Measurements from ENCODE around the gene CDCA3.

The CDCA3 gene

DNA sequence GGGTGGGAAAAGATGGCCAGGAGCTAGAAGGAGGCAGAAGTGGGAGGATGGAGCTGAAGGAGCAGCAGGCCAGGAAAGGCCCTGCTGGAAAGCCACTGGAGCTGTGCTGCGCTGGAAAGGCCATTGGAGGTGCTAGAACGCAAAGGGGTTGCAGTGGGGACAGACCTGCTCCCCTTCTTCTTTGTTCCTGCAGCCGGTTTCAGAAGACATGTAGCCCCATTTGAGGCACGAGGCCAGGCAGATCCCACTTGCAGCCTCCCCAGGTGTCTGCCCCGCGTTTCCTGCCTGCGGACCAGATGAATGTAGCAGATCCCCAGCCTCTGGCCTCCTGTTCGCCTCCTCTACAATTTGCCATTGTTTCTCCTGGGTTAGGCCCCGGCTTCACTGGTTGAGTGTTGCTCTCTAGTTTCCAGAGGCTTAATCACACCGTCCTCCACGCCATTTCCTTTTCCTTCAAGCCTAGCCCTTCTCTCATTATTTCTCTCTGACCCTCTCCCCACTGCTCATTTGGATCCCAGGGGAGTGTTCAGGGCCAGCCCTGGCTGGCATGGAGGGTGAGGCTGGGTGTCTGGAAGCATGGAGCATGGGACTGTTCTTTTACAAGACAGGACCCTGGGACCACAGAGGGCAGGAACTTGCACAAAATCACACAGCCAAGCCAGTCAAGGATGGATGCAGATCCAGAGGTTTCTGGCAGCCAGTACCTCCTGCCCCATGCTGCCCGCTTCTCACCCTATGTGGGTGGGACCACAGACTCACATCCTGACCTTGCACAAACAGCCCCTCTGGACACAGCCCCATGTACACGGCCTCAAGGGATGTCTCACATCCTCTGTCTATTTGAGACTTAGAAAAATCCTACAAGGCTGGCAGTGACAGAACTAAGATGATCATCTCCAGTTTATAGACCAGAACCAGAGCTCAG, 31.7 kb downstream of the CDCA3 start:
- DNase-seq, result no peak

DNA sequence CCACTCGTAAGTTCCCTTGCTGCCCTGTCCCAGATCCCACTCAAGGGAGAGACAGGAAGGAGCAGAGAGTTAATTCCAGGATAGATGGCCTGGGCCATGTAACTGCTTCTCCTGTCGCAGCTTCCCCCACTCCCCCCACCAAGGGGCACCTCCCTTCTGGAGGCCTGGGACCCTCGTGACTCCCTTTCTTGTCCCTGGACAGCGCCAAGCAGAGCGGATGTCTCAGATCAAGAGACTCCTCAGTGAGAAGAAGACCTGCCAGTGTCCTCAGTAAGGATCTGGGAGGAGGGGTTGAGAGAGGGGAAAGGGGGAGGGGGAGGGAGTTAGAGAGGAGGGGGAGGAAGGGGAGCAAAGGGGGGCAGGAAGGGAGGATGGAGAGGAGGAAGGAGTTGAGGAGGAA, 32.4 kb downstream of the CDCA3 start:
- no peak for DNase-seq

GRCh38 chr12:6818222-6818621, 32.9 kb downstream of the CDCA3 start:
- DNase-seq, result no peak

DNA sequence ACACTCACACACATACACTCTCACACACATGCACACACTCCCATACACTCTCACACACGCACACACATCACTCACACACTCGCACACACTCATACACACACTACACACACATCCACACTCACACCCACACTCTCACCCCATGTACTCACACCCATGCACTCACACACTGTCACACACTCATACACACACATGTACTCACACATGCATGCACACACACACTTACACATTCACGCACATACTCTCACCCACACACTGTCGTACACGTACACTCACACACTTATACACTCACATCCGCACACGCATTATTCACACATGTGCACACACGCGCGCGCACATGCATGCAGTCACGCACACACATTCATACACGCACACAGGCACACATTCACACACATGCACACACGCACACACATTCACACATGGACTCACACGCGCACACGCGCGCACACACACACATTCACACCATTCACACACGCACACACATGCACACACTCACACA, 33.4 kb downstream of the CDCA3 start:
- no peak for DNase-seq

DNA sequence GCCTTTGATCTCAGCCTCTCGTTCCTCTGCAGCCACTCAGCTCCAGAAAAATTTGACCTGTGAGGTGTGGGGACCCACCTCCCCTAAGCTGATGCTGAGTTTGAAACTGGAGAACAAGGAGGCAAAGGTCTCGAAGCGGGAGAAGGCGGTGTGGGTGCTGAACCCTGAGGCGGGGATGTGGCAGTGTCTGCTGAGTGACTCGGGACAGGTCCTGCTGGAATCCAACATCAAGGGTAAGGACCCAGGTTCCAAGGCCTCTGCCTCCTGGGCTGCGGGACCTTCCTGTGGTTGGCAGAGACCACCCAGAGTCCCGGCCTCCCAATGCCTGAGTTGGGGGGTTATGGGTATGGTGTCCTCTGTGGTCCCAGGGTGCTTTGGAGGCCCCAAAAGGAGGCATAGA, 34.0 kb downstream of the CDCA3 start:
- DNase-seq, result no peak

GRCh38 chr12:6816598-6816997, 34.5 kb downstream of the CDCA3 start:
- DNase-seq, result no peak

DNA sequence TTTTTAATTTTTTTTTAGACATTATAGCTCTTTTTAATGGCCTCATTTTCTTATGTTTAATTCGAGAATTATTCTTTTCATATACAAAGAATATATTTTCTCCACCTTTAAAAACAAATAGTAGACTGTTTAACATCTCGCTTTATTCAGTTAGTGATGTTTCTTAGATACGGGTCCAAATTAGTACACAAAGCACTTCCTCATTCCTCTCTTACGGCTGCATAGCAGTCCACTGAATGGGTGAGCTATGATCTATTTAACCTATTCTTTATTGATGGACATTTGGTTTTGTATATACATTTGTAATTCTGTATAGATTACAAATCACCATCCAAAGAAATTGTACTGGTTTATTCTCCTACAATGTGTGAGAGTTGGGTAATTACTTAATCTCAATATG, 37.7 kb downstream of the CDCA3 start:
- DNase-seq, result no peak

DNA sequence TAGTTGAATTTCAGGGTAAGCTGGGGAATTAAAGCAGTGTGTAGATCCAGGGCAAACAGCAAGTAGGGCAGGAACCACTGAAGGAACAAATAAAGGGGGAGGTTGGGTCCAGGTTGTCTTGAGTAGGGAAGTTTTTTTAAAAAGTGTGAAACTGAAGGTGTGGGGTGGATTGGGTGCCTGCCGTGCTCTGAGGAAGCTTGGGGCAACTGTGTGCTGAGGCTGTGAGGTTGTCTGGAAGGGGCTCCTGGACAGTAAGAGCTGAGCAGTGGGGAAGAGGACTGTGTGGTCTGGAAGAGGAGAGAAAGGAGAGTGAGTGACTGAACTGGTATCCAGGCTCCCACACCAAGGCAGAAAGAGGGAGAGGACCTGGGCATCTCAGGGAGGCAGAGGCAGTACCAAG, 40.3 kb downstream of the CDCA3 start:
- no peak for DNase-seq

GRCh38 chr12:6809056-6809455, 42.0 kb downstream of the CDCA3 start:
- DNase-seq, result no peak

GRCh38 chr12:6807170-6807569, 43.9 kb downstream of the CDCA3 start:
- no peak for DNase-seq

GRCh38 chr12:6799147-6799546, 51.9 kb downstream of the CDCA3 start:
- DNase-seq, result no peak
